Measurements from ENCODE around the gene KDM2B.

DNA sequence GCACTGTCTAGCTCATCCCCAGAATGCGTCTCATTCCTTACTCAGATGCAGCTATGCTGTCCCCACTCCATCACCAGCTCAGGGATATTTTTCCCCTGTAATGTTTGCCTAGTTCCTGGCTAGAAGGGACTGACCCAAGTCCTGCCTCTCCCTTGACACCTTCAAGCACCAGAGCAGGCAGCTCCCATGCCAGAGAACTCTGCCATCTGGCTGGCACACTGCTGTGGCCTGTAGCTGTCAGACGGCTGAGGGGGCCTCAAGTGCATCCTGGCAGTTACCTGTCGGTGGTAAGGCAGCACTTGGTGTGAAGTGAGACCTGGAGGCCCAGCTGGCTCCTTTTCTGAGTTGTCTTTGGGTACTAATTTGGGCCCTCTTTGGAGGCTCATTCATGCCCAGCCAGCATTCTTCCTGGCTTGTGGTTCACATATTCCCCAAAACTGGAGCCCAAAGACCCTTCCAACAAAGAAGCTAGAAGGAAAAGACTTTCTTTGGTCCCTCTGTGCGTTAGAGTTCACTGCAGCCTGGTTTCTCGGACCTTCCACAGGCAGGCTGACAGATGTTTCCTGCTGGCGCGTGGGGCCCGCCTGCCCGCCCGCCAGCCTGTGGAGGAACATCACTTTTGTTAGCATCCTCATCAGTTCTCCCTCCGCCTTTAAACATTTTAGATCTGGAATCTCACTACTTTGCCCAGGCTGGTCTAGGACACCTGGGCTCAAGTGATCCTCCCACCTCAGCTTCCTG lies 147.9 kb downstream of the KDM2B start:
- TF ChIP-seq, protein P1, sequence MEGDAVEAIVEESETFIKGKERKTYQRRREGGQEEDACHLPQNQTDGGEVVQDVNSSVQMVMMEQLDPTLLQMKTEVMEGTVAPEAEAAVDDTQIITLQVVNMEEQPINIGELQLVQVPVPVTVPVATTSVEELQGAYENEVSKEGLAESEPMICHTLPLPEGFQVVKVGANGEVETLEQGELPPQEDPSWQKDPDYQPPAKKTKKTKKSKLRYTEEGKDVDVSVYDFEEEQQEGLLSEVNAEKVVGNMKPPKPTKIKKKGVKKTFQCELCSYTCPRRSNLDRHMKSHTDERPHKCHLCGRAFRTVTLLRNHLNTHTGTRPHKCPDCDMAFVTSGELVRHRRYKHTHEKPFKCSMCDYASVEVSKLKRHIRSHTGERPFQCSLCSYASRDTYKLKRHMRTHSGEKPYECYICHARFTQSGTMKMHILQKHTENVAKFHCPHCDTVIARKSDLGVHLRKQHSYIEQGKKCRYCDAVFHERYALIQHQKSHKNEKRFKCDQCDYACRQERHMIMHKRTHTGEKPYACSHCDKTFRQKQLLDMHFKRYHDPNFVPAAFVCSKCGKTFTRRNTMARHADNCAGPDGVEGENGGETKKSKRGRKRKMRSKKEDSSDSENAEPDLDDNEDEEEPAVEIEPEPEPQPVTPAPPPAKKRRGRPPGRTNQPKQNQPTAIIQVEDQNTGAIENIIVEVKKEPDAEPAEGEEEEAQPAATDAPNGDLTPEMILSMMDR (IDR thresholded peaks at IDR 0.05; ENCODE audit: low read length), result no peak
- no peak for TF ChIP-seq EZH2 (IDR thresholded peaks at IDR 0.05; ENCODE audit: borderline replicate concordance, low read length)
